ENCODE results near the gene WDR49. TPM values are rescaled to one million over a fixed set of nuclear protein-coding genes. Genes with fewer than 3 reads are reported as not detected.

WDR49 gene
- total RNA-seq, 1 experiment from 2014 or later: 0.34 TPM

- TF ChIP-seq EGR1 (IDR thresholded peaks at IDR 0.05; ENCODE audit: low read depth) (no peak), FOSL1 (IDR thresholded peaks at IDR 0.05; ENCODE audit: low read depth) (no peak), RAD21 (IDR thresholded peaks at IDR 0.05; ENCODE audit: low read depth) (no peak), ELF1 (IDR thresholded peaks at IDR 0.05; ENCODE audit: borderline replicate concordance, low read depth) (no peak), EZH2 (IDR thresholded peaks at IDR 0.05) (no peak), ATF3 (IDR thresholded peaks at IDR 0.05) (no peak), SIN3A (IDR thresholded peaks at IDR 0.05; ENCODE audit: low read depth) (no peak), MAX (IDR thresholded peaks at IDR 0.05) (no peak), ZFX (IDR thresholded peaks at IDR 0.05) (no peak), SP1 (IDR thresholded peaks at IDR 0.05; ENCODE audit: low read depth) (no peak), CTCF (IDR thresholded peaks at IDR 0.05 in 2 of 3, conservative IDR thresholded peaks at IDR 0.05 in 1 of 3; ENCODE audit: borderline replicate concordance in 1 of 3, insufficient read depth in 1 of 3, low read depth in 2 of 3, low read length in 2 of 3) (no peak), SRF (IDR thresholded peaks at IDR 0.05; ENCODE audit: low read depth) (no peak), POLR2AphosphoS5 (IDR thresholded peaks at IDR 0.05; ENCODE audit: low read depth, low read length) (no peak), CEBPB (IDR thresholded peaks at IDR 0.05; ENCODE audit: low read depth) (no peak), POLR2A (IDR thresholded peaks at IDR 0.05; ENCODE audit: borderline replicate concordance, extremely low read depth, insufficient read depth, insufficient read length) (no peak), ZBTB33 (IDR thresholded peaks at IDR 0.05; ENCODE audit: extremely low read depth, insufficient replicate concordance, low read length) (no peak), EZH2phosphoT487 (IDR thresholded peaks at IDR 0.05; ENCODE audit: borderline replicate concordance) (no peak), CBX3 (IDR thresholded peaks at IDR 0.05; ENCODE audit: low read depth) (no peak)
- Histone ChIP-seq H3K36me3 (ENCODE audit: control insufficient read depth in 1 of 2, insufficient read depth in 2 of 2, low read length in 2 of 2) (no peaks in the 10 kb centered on the region), H3K27ac (ENCODE audit: low read depth, low read length) (no peak overlapping the region), H3K9ac (ENCODE audit: low read length) (no peak overlapping the region), H3K9me3 (ENCODE audit: control insufficient read depth in 1 of 2, insufficient read depth in 1 of 2, low read depth in 1 of 2, low read length in 2 of 2) (no peaks in the 10 kb centered on the region), H3K4me1 (ENCODE audit: control insufficient read depth in 1 of 2, insufficient read depth in 2 of 2, low read length in 2 of 2) (no peaks in the 10 kb centered on the region), H4K20me1 (ENCODE audit: insufficient read depth) (no peaks in the 10 kb centered on the region), H3K9me2 (ENCODE audit: insufficient read depth) (no peaks in the 10 kb centered on the region), H3K4me3 (replicated peaks in 1 of 2; ENCODE audit: low read depth in 1 of 2, low read length in 2 of 2) (no peak overlapping the region), H2AFZ (ENCODE audit: low read depth, low read length, poor library complexity, severe bottlenecking) (no peak overlapping the region), H3K27me3 (ENCODE audit: insufficient read depth, low read length) (no peaks in the 10 kb centered on the region), H3K79me2 (ENCODE audit: insufficient read depth, low read length) (no peaks in the 10 kb centered on the region), H3K4me2 (ENCODE audit: low read length) (no peak overlapping the region)
- ChIA-PET RAD21 (ENCODE audit: low non-redundant PET in 1 of 2, low total read pairs in 2 of 2, uncharacterized antibody in 2 of 2, unreplicated experiment in 2 of 2) (no interaction called here), CTCF (no interaction called here), POLR2A (no interaction called here)
- ATAC-seq (no peak), DNase-seq (ENCODE audit: low read depth, low spot score) (no peak)
- BruUV-seq (replicated peaks): no TSS peak
- intact Hi-C loops (cut with micrococcal nuclease): no loop called here
Observed at GRCh38 chr3:167453815-167454214, 199.9 kb downstream of the WDR49 start.
